Placental pericyte (primary cell): ENCODE measurements around the gene G3BP2. TPM values are rescaled to one million over a fixed set of nuclear protein-coding genes. Genes with fewer than 3 reads are reported as not detected.

Source experiments
- small RNA-seq: library from RNA; depleted of rRNA; stranded (forward); fragments of <200 nt; gene quantifications from one replicate; pipeline ENCODE3, GENCODE V24; 2012; ENCODE audit warnings: low replicate concordance
- total RNA-seq: library from RNA; depleted of rRNA; stranded (reverse); fragments of >200 nt; gene quantifications from 2 replicates; pipeline ENCODE4 v1.2.3, GENCODE V29; 2012

Gene G3BP2
- total RNA-seq, result 135 and 165 TPM in 2 replicates

GRCh38 chr4:75673027-75673958 lies at the start of gene G3BP2:
G3BP2 (minus strand) TSS chr4:75673411; CDS start chr4:75662025, 11,386 bp downstream.

GRCh38 chr4:75630174-75630936 lies 42.9 kb downstream of the G3BP2 start, which contains the start of gene CDKL2:
CDKL2 (minus strand) TSS chr4:75630528; CDS start chr4:75625988, 4,540 bp downstream.

Small RNAs within 50 kb of the gene (small RNA-seq; reads per million reads assigned to genes)
- not detected for gene RF00019

Other genes starting within 250 kb of the G3BP2 start
- 25.6 and 27.5 TPM in 2 replicates for gene RCHY1, start 159.0 kb downstream of the G3BP2 start, total RNA-seq
- 14.2 and 17.7 TPM in 2 replicates for gene THAP6, start 158.9 kb downstream of the G3BP2 start, total RNA-seq
- 0.29 TPM in 1 of 2 replicates, not detected in the other for gene ODAPH, start 117.3 kb downstream of the G3BP2 start, total RNA-seq
- gene CDKL2, start 42.9 kb downstream of the G3BP2 start, total RNA-seq, result 0.29 and 0.88 TPM in 2 replicates
- 123 and 145 TPM in 2 replicates for gene USO1, start 51.2 kb upstream of the G3BP2 start, total RNA-seq
- gene PPEF2, start 229.0 kb upstream of the G3BP2 start, total RNA-seq, result under 0.01 TPM in 1 of 2 replicates, not detected in the other